B cell (primary cell): ENCODE data around the gene SLC30A2. TPM values are rescaled to one million over a fixed set of nuclear protein-coding genes. Genes with fewer than 3 reads are reported as not detected.

Experiments
- ATAC-seq: fragments of 200-7000 bp; cut with Tn5 transposase; one replicate; pipeline ENCODE4 v1.10.0; 2021; ENCODE audit warnings: low read depth, mild to moderate bottlenecking, moderate number of reproducible peaks, moderate library complexity
- CTCF ChIA-PET: fragments of 350-600 bp; sonication (Branson Sonifier 250); formaldehyde crosslinking; loops from one replicate; lab custom pipeline; 2021; ENCODE audit warnings: antibody characterized with exemption, inconsistent platforms; lab: Charles Lee
- POLR2A ChIA-PET: fragments of 350-600 bp; sonication (Branson Sonifier 250); formaldehyde crosslinking; loops from one replicate; lab custom pipeline; 2021; ENCODE audit warnings: antibody characterized with exemption; lab: Charles Lee
- DNase-seq: peaks from one replicate; pipeline ENCODE4 v3.0.0; 2013
- H2AFZ ChIP-seq: 2 replicates; pipeline ENCODE4 v1.6.1; 2012; ENCODE audit warnings: mild to moderate bottlenecking, low read depth, low read length; ENCODE audit not compliant: insufficient read depth, poor library complexity, severe bottlenecking
- H3K27ac ChIP-seq, 2 donors: 1 replicate in 1 of 2; 2 replicates in 1 of 2; pipeline ENCODE4 v1.5.1; 2012 to 2013; ENCODE audit warnings: low read length in 2 of 2, mild to moderate bottlenecking in 2 of 2, moderate library complexity in 1 of 2
- H3K27me3 ChIP-seq, 4 experiments: fragments of 200-600 bp in 1 of 4; sonication (generic) in 1 of 4; replicated peaks in 1 of 4; 1 replicate in 2 of 4; 2 replicates in 2 of 4; pipeline versions ENCODE4 v1.6.1 to v1.7.0; 2013 to 2016; ENCODE audit warnings: low read length in 3 of 4, mild to moderate bottlenecking in 2 of 4, mixed read lengths in 1 of 4, moderate library complexity in 1 of 4; ENCODE audit not compliant: insufficient read depth in 4 of 4, control insufficient read depth in 3 of 4; ENCODE audit errors: control extremely low read depth in 1 of 4
- H3K36me3 ChIP-seq, 2 experiments: replicated peaks in 1 of 2; 1 replicate in 1 of 2; 2 replicates in 1 of 2; pipeline versions ENCODE4 v1.6.1 to v1.7.1; 2013; ENCODE audit warnings: low read length in 1 of 2; ENCODE audit not compliant: insufficient read depth in 2 of 2, control insufficient read depth in 1 of 2; ENCODE audit errors: control extremely low read depth in 1 of 2, extremely low read depth in 1 of 2
- H3K4me1 ChIP-seq, 2 donors: fragments of 200-600 bp in 1 of 2; sonication (generic) in 1 of 2; 1 replicate in 1 of 2; 2 replicates in 1 of 2; pipeline versions ENCODE4 v1.5.1 to v1.6.1; 2013 to 2017; ENCODE audit warnings: low read length in 2 of 2; ENCODE audit not compliant: control insufficient read depth in 2 of 2, insufficient read depth in 2 of 2
- H3K4me2 ChIP-seq: replicated peaks from 2 replicates; pipeline ENCODE3; 2012; ENCODE audit warnings: mild to moderate bottlenecking, low read depth, low read length; ENCODE audit not compliant: poor library complexity, severe bottlenecking
- H3K4me3 ChIP-seq, 5 experiments: fragments of 200-600 bp in 1 of 5; sonication (generic) in 1 of 5; 1 replicate in 3 of 5; 2 replicates in 2 of 5; pipeline versions ENCODE4 v1.5.1 to v1.7.0; 2011 to 2016; ENCODE audit warnings: low read length in 4 of 5, mild to moderate bottlenecking in 4 of 5, low read depth in 2 of 5, control low read depth in 1 of 5, moderate library complexity in 1 of 5; ENCODE audit not compliant: insufficient read depth in 1 of 5; ENCODE audit errors: control extremely low read depth in 1 of 5, extremely low read depth in 1 of 5
- H3K79me2 ChIP-seq: fragments of 200-600 bp; sonication (generic); one replicate; pipeline ENCODE4 v1.6.0; 2016; ENCODE audit warnings: low read length; ENCODE audit not compliant: control insufficient read depth, insufficient read depth
- H3K9ac ChIP-seq: fragments of 200-600 bp; sonication (generic); 2 replicates; pipeline ENCODE4 v1.6.1; 2017; ENCODE audit warnings: mild to moderate bottlenecking, low read length, moderate library complexity
- H3K9me3 ChIP-seq, 3 donors: one replicate each; pipeline versions ENCODE4 v1.6.1 to v1.7.1; 2013; ENCODE audit warnings: low read length in 2 of 3; ENCODE audit not compliant: control insufficient read depth in 2 of 3, insufficient read depth in 1 of 3; ENCODE audit errors: control extremely low read depth in 1 of 3
- H4K20me1 ChIP-seq: 2 replicates; pipeline ENCODE4 v1.6.0; 2012; ENCODE audit warnings: mild to moderate bottlenecking, low read length; ENCODE audit not compliant: insufficient read depth, control insufficient read depth, poor library complexity, severe bottlenecking
- H3K27ac Mint-ChIP-seq: one replicate; pipeline ENCODE4 v1.8.0; 2021; ENCODE audit warnings: mixed read lengths
- H3K27me3 Mint-ChIP-seq: one replicate; pipeline ENCODE4 v1.8.0; 2021; ENCODE audit warnings: mixed read lengths
- H3K4me1 Mint-ChIP-seq: one replicate; pipeline ENCODE4 v1.8.0; 2021; ENCODE audit warnings: mixed read lengths
- H3K4me3 Mint-ChIP-seq: one replicate; pipeline ENCODE4 v1.8.0; 2021; ENCODE audit warnings: mixed read lengths
- H3K9me3 Mint-ChIP-seq: one replicate; pipeline ENCODE4 v1.8.0; 2022; ENCODE audit warnings: mixed read lengths; ENCODE audit not compliant: insufficient read depth
- CTCF ChIP-seq: fragments of 200-600 bp; IDR thresholded peaks from one replicate; pipeline ENCODE4 v1.8.0; 2022; ENCODE audit warnings: antibody characterized with exemption, mild to moderate bottlenecking
- EZH2 ChIP-seq: IDR thresholded peaks from 2 replicates; pipeline ENCODE4 v1.6.1; 2012; ENCODE audit warnings: borderline replicate concordance, low read depth, mild to moderate bottlenecking, moderate library complexity, low read length; ENCODE audit not compliant: insufficient read depth, poor library complexity, severe bottlenecking
- WGBS: methylation state at CpG from one replicate; pipeline ENCODE4 v1.1.5; 2013; ENCODE audit warnings: missing lambda C conversion rate; ENCODE audit not compliant: insufficient coverage; 5-methylcytosine and 5-hydroxymethylcytosine counted together
- intact Hi-C: fragments of 100-400 bp; cut with micrococcal nuclease; formaldehyde crosslinking; loops from one replicate; pipeline ENCODE4 v1.10.0; 2022
- polyA plus RNA-seq: library from polyadenylated mRNA; depleted of rRNA; stranded (reverse); fragments of >200 nt; gene quantifications from 2 replicates; pipeline ENCODE4 v1.2.3, GENCODE V29; 2012
- total RNA-seq, 2 donors: library from RNA; stranded (reverse); fragments of 120-200 nt in 1 of 2; gene quantifications; 1 replicate in 1 of 2; 2 replicates in 1 of 2; pipeline versions ENCODE4 v1.2.3 to v1.2.4, GENCODE V29; 2013 to 2022

Gene SLC30A2
- total and polyA plus RNA-seq, 2 donors (not counting 1 experiment from before 2014, with no cell fraction given), result not detected

GRCh38 chr1:26064553-26064952, 18.6 kb upstream of the SLC30A2 start:
- no peak overlapping the region for H3K4me3 Mint-ChIP-seq
- H3K79me2 ChIP-seq, result no peaks in the 10 kb centered on the region
- WGBS, result 82% methylated on average over 2 of the region's 3 CpGs
- H3K27ac Mint-ChIP-seq, result no peak overlapping the region
- no peak overlapping the region for H3K27ac ChIP-seq
- ATAC-seq (no peak), DNase-seq (no peak)
- no peaks in the 10 kb centered on the region for H3K36me3 ChIP-seq
- intact Hi-C loops, result no loop called here
- H3K4me3 ChIP-seq, result no peak overlapping the region
- TF ChIP-seq CTCF, result no peak
- TF ChIP-seq EZH2, result no peak
- CTCF ChIA-PET, result no interaction called here
- peaks cover 31% of the 10 kb centered on the region for H3K27me3 Mint-ChIP-seq
- no peak overlapping the region for H3K9ac ChIP-seq
- no peak overlapping the region for H3K4me2 ChIP-seq
- no peaks in the 10 kb centered on the region for H3K9me3 ChIP-seq
- H3K4me1 Mint-ChIP-seq, result no peaks in the 10 kb centered on the region
- peaks cover 0 to 5% (median 0%) of the 10 kb centered on the region in 4 experiments for H3K27me3 ChIP-seq
- H3K9me3 Mint-ChIP-seq, result no peaks in the 10 kb centered on the region
- no peak overlapping the region for H2AFZ ChIP-seq
- H3K4me1 ChIP-seq, result no peaks in the 10 kb centered on the region
- POLR2A ChIA-PET, result interaction anchor here (0.5 kb wide), 1 partner anchor 78 kb away, joined by 4 read pairs; no protein-coding TSS in a partner anchor
- H4K20me1 ChIP-seq, result no peaks in the 10 kb centered on the region

DNA sequence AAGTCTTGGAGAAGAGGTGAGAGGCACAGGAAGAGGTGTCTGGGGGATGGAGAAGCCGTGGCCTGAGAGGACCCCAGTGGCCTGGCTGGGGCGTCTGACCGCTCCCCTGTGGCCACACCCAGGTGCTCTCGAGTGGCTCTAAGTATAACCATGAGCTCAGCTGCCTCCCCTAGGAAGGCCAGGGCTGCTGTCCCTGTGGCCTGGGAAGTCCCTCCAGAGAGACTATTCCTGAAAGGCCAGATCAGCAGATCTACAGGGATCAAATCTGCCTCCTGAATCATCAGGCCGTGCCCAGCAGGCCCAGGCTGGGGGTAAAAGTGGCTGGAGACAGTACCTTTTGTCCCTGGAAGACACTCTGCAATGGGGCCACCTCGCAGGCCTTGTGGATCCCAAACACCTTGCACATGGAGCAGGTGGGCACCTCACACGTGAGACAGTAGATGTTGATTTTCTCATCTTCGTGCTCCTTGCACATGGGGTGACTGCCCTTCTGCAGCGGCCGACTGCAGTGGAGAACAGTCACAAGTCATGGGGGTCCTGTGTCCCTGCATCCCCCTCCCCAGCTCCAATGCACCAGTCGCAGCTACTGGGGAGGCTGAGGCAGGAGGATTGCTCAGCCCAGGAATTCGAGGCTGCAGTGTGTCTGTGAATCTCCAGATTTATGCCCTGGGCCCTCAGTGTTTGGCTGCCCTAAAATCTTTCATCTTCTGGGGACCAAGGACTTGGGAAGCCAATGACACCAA, 15.1 kb upstream of the SLC30A2 start:
- Histone ChIP-seq H3K4me2 (no peak overlapping the region), H3K9ac (no peak overlapping the region), H3K4me1 (no peaks in the 10 kb centered on the region), H3K27ac (no peak overlapping the region), H3K36me3 (no peaks in the 10 kb centered on the region), H3K27me3 (peaks cover 0 to 18% (median 0%) of the 10 kb centered on the region in 4 experiments), H3K79me2 (no peaks in the 10 kb centered on the region), H2AFZ (no peak overlapping the region), H4K20me1 (no peaks in the 10 kb centered on the region), H3K9me3 (no peaks in the 10 kb centered on the region), H3K4me3 (no peak overlapping the region)
- no peak for DNase-seq
- no peaks in the 10 kb centered on the region for H3K4me1 Mint-ChIP-seq
- ChIA-PET CTCF (no interaction called here), POLR2A (no interaction called here)
- WGBS, result 85% methylated on average over 12 of the region's 12 CpGs
- H3K27ac Mint-ChIP-seq, result no peak overlapping the region
- H3K27me3 Mint-ChIP-seq, result peaks cover 41% of the 10 kb centered on the region
- no peaks in the 10 kb centered on the region for H3K9me3 Mint-ChIP-seq
- intact Hi-C loops, result no loop called here
- TF ChIP-seq CTCF, result no peak
- no peak for TF ChIP-seq EZH2
- ATAC-seq, result no peak
- H3K4me3 Mint-ChIP-seq, result no peak overlapping the region
